SIG-M5 (cell line): ENCODE data around the gene PIM2.

ENCODE experiments used
- DNase-seq: peaks from one replicate; lab custom pipeline; 2025; lab: John Stamatoyannopoulos, UW

The PIM2 gene

DNA sequence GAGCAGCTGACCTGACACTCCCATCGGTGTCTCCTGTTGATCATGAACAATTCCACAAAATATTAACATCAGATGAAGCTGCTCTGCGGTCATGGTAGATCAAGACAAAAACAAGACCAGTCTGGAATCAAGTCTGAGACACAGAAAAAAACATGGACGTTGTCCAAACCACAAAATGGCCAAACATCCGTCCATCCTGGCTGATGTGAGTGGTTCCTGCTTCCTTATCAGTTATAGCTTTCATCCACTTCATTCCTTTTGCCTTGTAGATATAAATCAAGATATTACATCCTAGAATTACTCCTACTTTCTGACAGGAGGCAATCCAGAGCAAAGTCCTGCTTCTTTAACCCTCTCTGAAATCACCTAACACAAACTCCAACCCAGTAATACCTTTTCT is 54.6 kb downstream of the PIM2 start:
- no peak for DNase-seq
